ENCODE data around the gene ATP2B1.

- no peak for TF ChIP-seq POLR2A (IDR thresholded peaks at IDR 0.05)
- TF ChIP-seq, protein P1, sequence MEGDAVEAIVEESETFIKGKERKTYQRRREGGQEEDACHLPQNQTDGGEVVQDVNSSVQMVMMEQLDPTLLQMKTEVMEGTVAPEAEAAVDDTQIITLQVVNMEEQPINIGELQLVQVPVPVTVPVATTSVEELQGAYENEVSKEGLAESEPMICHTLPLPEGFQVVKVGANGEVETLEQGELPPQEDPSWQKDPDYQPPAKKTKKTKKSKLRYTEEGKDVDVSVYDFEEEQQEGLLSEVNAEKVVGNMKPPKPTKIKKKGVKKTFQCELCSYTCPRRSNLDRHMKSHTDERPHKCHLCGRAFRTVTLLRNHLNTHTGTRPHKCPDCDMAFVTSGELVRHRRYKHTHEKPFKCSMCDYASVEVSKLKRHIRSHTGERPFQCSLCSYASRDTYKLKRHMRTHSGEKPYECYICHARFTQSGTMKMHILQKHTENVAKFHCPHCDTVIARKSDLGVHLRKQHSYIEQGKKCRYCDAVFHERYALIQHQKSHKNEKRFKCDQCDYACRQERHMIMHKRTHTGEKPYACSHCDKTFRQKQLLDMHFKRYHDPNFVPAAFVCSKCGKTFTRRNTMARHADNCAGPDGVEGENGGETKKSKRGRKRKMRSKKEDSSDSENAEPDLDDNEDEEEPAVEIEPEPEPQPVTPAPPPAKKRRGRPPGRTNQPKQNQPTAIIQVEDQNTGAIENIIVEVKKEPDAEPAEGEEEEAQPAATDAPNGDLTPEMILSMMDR (IDR thresholded peaks at IDR 0.05): no peak
Observed at GRCh38 chr12:89650239-89650638, 58.4 kb downstream of the ATP2B1 start.
